Erythroblast (primary cell): ENCODE data around the gene LGALS7B.

ENCODE experiments used
- GATA1 ChIP-seq: IDR thresholded peaks from 2 replicates; pipeline ENCODE4 v1.6.1; 2011; ENCODE audit warnings: low read depth, mild to moderate bottlenecking, control low read depth, low read length, moderate library complexity
- POLR2A ChIP-seq: IDR thresholded peaks from 2 replicates; pipeline ENCODE4 v1.6.1; 2011; ENCODE audit warnings: mild to moderate bottlenecking, low read length

DNA sequence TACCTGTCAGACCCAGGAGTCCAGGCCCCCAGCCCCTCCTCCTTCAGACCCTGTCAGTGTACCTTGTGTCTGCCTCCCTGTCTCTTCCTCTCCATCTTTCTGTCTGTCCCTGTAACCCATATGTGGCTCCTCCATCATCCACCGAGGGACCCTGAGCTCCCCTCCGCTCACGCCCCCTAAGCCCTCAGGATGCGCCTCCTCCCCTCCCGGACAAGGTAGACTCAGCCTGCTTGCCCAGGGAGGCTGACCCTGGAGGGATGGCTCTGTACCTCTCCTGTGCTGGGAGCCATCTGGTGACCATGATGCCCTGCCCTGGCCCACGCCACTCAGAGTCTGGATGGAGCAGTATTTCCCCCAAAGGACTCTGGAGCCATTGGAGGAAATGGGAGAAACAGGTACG lies 43.7 kb upstream of the LGALS7B start:
- TF ChIP-seq POLR2A = no peak
- TF ChIP-seq GATA1 = no peak
